ENCODE data around the gene CDK7. TPM values are rescaled to one million over a fixed set of nuclear protein-coding genes. Genes with fewer than 3 reads are reported as not detected.

The CDK7 gene
- total RNA-seq, 2 experiments from 2014 or later = 40.6 to 46.2 TPM

DNA sequence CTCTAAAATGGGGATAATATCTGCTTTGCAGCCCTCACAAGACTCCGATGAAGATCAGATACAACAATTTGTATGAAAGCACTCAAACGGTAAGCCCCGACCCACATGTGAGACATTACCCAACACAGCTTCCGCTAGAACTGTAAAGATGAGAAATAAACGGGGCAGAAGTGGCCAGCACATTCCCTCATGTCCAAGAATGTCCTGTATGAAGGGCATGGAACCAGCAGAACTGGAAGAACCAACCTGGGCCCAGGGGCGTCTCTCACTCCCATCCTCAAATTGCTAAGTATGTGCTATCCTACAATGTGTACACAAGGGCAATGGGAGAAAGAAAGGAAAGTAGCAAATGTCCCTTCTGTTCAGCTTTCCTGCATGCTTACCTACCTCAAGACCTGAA, 64.9 kb downstream of the CDK7 start:
- H3K36me3 Mint-ChIP-seq (ENCODE audit: low read depth) = peaks cover 2% of the 10 kb centered on the region
- ChIA-PET CTCF (no interaction called here), POLR2A (no interaction called here)
- intact Hi-C loops (cut with micrococcal nuclease) = no loop called here
- no peaks in the 10 kb centered on the region for H3K27me3 Mint-ChIP-seq
- H3K9me3 Mint-ChIP-seq = no peaks in the 10 kb centered on the region
- ATAC-seq (no peak), DNase-seq (no peak)
- TF ChIP-seq CTCF (IDR thresholded peaks at IDR 0.05) = no peak
- no peak overlapping the region for H3K27ac Mint-ChIP-seq
- H3K4me1 Mint-ChIP-seq (ENCODE audit: low read depth) = no peaks in the 10 kb centered on the region
- H3K4me3 Mint-ChIP-seq = no peak overlapping the region

- intact Hi-C loops (cut with micrococcal nuclease) = no loop called here
- no peaks in the 10 kb centered on the region for H3K27me3 Mint-ChIP-seq
- no peak overlapping the region for H3K27ac Mint-ChIP-seq
- ChIA-PET POLR2A (no interaction called here), CTCF (no interaction called here)
- no peak for TF ChIP-seq CTCF (IDR thresholded peaks at IDR 0.05)
- no peak overlapping the region for H3K4me3 Mint-ChIP-seq
- H3K4me1 Mint-ChIP-seq (ENCODE audit: low read depth) = no peaks in the 10 kb centered on the region
- H3K36me3 Mint-ChIP-seq (ENCODE audit: low read depth) = peaks cover 5% of the 10 kb centered on the region
- ATAC-seq (no peak), DNase-seq (no peak)
- H3K9me3 Mint-ChIP-seq = no peaks in the 10 kb centered on the region
Observed at GRCh38 chr5:69300537-69301203, 66.0 kb downstream of the CDK7 start.

GRCh38 chr5:69305512-69305911, 70.8 kb downstream of the CDK7 start:
- peaks cover 3% of the 10 kb centered on the region for H3K4me1 Mint-ChIP-seq (ENCODE audit: low read depth)

DNA sequence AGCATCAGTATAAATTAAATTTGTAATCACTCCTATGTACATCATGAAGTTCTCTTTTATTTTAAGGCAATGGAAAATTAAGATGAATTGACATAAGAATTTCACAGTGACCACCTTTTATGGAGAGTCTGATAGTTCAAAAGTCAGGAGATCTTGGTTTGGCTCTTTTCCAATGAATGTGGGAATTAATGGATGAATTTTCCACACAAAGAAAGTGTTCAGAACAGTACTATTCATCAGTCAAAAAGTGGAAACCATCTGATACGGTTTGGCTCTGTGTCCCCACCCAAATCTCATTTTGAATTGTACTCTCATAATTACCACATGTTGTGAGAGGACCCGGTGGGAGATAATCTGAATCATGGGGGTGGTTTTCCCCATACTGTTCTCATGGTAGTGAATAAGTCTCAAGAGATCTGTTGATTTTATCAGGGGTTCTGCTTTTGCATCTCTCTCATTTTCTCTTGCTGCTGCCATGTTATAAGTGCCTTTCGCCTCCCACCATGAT, 73.4 kb downstream of the CDK7 start:
- intact Hi-C loops (cut with micrococcal nuclease) = no loop called here
- no peaks in the 10 kb centered on the region for H3K27me3 Mint-ChIP-seq
- no peak for TF ChIP-seq CTCF (IDR thresholded peaks at IDR 0.05)
- DNase-seq (no peak), ATAC-seq (no peak)
- H3K4me1 Mint-ChIP-seq (ENCODE audit: low read depth) = peaks cover 3% of the 10 kb centered on the region
- H3K9me3 Mint-ChIP-seq = peaks cover 2% of the 10 kb centered on the region
- H3K36me3 Mint-ChIP-seq (ENCODE audit: low read depth) = peaks cover 46% of the 10 kb centered on the region
- peak overlapping the region; percentile 9 for H3K27ac Mint-ChIP-seq
- ChIA-PET POLR2A (interaction anchor here (0.6 kb wide), 1 partner anchor 12 kb away, joined by 3 read pairs; no protein-coding TSS in a partner anchor), CTCF (no interaction called here)
- H3K4me3 Mint-ChIP-seq = no peak overlapping the region

More at GRCh38 chr5:69305512-69305911, 70.8 kb downstream of the CDK7 start:
- no peak for TF ChIP-seq CTCF (IDR thresholded peaks at IDR 0.05)
- CTCF ChIA-PET = no interaction called here
- Mint-ChIP-seq H3K27ac (no peak overlapping the region), H3K36me3 (ENCODE audit: low read depth) (peaks cover 36% of the 10 kb centered on the region), H3K9me3 (peaks cover 2% of the 10 kb centered on the region), H3K27me3 (no peaks in the 10 kb centered on the region), H3K4me3 (no peak overlapping the region)
- DNase-seq (no peak), ATAC-seq (no peak)
- intact Hi-C loops (cut with micrococcal nuclease) = no loop called here
- POLR2A ChIA-PET = no interaction called here

DNA sequence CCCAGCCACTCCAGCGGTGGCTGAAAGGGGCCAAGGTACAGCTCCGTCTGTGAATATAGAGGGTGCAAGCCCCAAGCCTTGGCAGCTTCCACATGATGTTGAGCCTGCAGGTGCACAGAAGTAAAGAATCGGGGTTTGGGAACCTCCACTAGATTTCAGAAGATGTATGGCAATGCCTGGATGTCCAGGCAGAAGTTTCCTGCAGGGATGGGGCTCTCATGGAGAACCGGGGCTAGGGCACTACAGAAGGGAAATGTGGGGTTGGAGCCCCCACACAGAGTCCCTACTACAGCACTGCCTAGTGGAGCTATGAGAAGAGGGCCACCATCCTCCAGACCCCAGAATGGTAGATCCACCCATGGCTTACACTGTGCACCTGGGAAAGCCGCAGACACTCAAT, 74.7 kb downstream of the CDK7 start:
- DNase-seq = no peak
- H3K4me3 Mint-ChIP-seq = no peak overlapping the region
- peaks cover 50% of the 10 kb centered on the region for H3K36me3 Mint-ChIP-seq (ENCODE audit: low read depth)
- H3K9me3 Mint-ChIP-seq = peaks cover 2% of the 10 kb centered on the region
- intact Hi-C loops (cut with micrococcal nuclease) = no loop called here
- CTCF ChIA-PET = no interaction called here
- H3K27ac Mint-ChIP-seq = no peak overlapping the region
- no peaks in the 10 kb centered on the region for H3K27me3 Mint-ChIP-seq
- H3K4me1 Mint-ChIP-seq (ENCODE audit: low read depth) = peaks cover 3% of the 10 kb centered on the region
- ATAC-seq = no peak
- POLR2A ChIA-PET = no interaction called here
- TF ChIP-seq CTCF (IDR thresholded peaks at IDR 0.05) = no peak
